HepG2 (cell line): Measurements from ENCODE around the gene HBQ1.

Experiments
- ATF2 ChIP-seq: sonication (generic); formaldehyde crosslinking; IDR thresholded peaks from 2 replicates; pipeline ENCODE4 v1.4.0; 2020; ENCODE audit warnings: missing genetic modification reagents
- ATF7 ChIP-seq, 2 experiments: fragments of 450-650 bp in 1 of 2; sonication (generic) in 1 of 2; formaldehyde crosslinking in 1 of 2; IDR thresholded peaks; 2 replicates each; pipeline versions ENCODE4 v1.4.0 to v1.6.1; 2016 to 2020; ENCODE audit warnings: antibody characterized with exemption in 1 of 2, mild to moderate bottlenecking in 1 of 2, missing genetic modification reagents in 1 of 2
- BRD4 ChIP-seq: sonication (generic); formaldehyde crosslinking; IDR thresholded peaks from 2 replicates; pipeline ENCODE4 v1.4.0; 2020; ENCODE audit warnings: missing genetic modification reagents
- CTCF ChIP-seq: sonication (generic); formaldehyde crosslinking; IDR thresholded peaks from 2 replicates; pipeline ENCODE4 v1.5.0; 2020; ENCODE audit warnings: mild to moderate bottlenecking, missing genetic modification reagents, moderate library complexity
- ETV5 ChIP-seq: IDR thresholded peaks from 2 replicates; pipeline ENCODE4 v1.6.1; 2018; ENCODE audit warnings: missing biosample characterization, missing genetic modification reagents, inconsistent platforms, borderline replicate concordance
- EZH2 ChIP-seq: conservative IDR thresholded peaks from 2 replicates; pipeline ENCODE4 v1.6.1; 2012; ENCODE audit warnings: mild to moderate bottlenecking, low read depth, low read length, moderate library complexity
- FOXM1 ChIP-seq: sonication (generic); formaldehyde crosslinking; IDR thresholded peaks from 2 replicates; pipeline ENCODE4 v1.5.0; 2020; ENCODE audit warnings: missing genetic modification reagents
- TARDBP ChIP-seq: sonication (generic); formaldehyde crosslinking; IDR thresholded peaks from 2 replicates; pipeline ENCODE4 v1.8.0; 2022; ENCODE audit warnings: mild to moderate bottlenecking, missing genetic modification reagents
- TBX2 ChIP-seq: sonication (generic); formaldehyde crosslinking; IDR thresholded peaks from 2 replicates; pipeline ENCODE4 v1.5.0; 2020; ENCODE audit warnings: missing genetic modification reagents, mild to moderate bottlenecking, borderline replicate concordance
- ZNF354B ChIP-seq: sonication (generic); formaldehyde crosslinking; IDR thresholded peaks from 2 replicates; pipeline ENCODE4 v1.8.0; 2022; ENCODE audit warnings: mild to moderate bottlenecking, missing genetic modification reagents

- TF ChIP-seq BRD4 (CRISPR knock-in tag), result no peak
- no peak for TF ChIP-seq TARDBP (CRISPR knock-in tag)
- no peak for TF ChIP-seq CTCF (CRISPR knock-in tag)
- no peak for TF ChIP-seq ATF2 (CRISPR knock-in tag)
- no peak for TF ChIP-seq ZNF354B
- TF ChIP-seq TBX2, result no peak
- TF ChIP-seq ETV5 (CRISPR knock-in tag), result no peak
- no peak for TF ChIP-seq FOXM1
- no peak for TF ChIP-seq ATF7 (IDR thresholded peaks at IDR 0.05)
- TF ChIP-seq ATF7 (CRISPR knock-in tag; IDR thresholded peaks at IDR 0.05), result no peak
- TF ChIP-seq EZH2, result no peak
Measured at GRCh38 chr16:146646-147045, 33.6 kb upstream of the HBQ1 start.
